Measurements from ENCODE around the gene TBX6.

- no peak for TF ChIP-seq CTCF (IDR thresholded peaks at IDR 0.05)
- TF ChIP-seq POLR2A (IDR thresholded peaks at IDR 0.05) = no peak
Measured at GRCh38 chr16:30117768-30118167, 26.0 kb upstream of the TBX6 start.
